Stimulated activated CD4-positive, alpha-beta T cell treated with anti-CD3 and anti-CD28 coated beads, Interleukin-15, amount 100 ng/mL, for 24 hours (primary cell): Measurements from ENCODE around the gene PPARA.

Experiments
- DNase-seq: peaks from one replicate; pipeline ENCODE4 v3.0.0-alpha.2; 2020

The PPARA gene

DNA sequence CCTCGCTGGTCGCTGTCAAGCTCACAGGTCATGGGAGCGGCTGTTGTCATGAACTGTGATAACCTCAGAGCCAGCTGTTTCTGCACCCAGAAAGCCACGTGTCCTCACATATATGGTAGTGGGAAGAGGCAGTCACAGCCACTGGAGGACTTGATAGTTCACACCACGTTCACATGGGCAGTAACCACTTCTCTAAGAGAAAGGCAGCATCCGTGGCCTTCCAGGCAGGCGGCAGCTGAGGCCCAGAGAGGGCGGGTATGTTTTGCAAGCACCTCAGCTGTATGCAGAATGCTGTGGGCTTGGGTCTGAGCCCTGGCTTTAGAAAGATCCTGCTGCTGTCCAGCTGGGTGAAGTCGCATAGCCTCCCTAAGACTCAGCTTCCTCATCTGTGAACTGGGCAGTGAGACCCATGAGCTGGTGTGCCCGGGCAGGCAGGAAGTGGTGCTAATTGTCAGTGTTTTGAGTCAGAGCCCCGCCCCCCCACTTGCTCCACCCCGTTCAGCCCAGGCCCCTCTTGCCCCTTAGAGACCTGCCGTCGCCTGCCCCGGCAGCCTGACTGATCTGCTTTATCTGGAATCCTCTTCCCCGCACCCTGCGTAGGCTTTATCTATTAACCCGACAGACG lies 130.8 kb downstream of the PPARA start:
- DNase-seq: no peak

DNA sequence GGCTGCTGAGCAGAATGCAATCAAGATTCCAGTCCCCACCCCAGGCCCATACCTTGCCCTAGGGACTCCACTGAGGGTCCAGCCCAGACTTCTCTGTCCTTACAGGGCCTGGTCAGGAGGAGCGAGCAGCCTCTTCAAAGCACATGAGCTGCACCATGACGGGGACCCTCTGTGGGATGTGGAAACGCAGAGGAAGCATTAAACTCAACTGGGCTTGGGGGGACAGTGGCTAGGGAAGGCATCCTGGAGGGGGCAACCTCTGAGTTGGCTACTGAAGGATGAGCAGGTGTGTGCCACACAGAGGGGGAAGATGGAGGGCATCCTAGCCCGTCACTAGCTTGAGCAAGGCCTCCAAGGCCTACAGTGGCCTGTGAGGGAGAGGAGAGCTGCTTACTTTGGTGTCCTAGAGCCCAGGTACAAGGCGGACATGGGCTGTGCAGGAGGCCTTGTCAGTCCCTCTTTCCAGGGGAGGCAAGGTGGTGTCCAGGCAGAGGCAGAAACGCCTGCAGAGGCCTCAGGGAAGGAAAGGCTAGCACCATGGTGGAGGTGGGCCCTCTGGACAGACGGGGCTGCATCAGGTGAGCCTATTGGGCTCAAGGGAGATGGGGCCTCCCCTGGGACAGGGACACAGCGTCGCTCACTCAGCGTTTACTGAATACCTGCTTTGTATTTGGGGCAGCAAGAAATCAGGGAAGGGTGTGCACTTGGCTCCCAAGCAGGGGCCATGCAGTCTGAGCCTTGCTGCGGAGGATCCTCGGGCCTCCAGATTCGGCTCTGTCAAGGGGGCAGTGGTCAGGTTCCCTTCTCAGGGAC lies 131.7 kb downstream of the PPARA start:
- no peak for DNase-seq

DNA sequence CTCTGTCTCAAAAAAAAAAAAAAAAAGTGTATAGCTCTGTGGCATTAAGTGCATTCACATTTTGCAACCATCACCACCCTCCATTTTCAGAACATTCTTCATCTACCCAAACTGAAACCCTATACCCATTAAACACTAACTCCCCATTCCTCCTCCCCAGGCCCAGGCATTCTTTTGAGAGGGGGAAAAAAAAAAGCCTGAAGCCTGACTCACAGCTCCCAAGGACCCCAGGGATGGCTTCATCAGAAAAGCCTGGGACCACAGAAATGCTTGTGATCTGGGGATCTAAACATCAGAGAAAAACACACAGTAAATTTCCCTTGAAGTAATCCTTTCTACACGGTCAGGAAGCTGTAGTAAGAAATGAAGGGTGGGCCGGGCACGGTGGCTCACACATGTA lies 135.7 kb downstream of the PPARA start:
- DNase-seq: no peak

DNA sequence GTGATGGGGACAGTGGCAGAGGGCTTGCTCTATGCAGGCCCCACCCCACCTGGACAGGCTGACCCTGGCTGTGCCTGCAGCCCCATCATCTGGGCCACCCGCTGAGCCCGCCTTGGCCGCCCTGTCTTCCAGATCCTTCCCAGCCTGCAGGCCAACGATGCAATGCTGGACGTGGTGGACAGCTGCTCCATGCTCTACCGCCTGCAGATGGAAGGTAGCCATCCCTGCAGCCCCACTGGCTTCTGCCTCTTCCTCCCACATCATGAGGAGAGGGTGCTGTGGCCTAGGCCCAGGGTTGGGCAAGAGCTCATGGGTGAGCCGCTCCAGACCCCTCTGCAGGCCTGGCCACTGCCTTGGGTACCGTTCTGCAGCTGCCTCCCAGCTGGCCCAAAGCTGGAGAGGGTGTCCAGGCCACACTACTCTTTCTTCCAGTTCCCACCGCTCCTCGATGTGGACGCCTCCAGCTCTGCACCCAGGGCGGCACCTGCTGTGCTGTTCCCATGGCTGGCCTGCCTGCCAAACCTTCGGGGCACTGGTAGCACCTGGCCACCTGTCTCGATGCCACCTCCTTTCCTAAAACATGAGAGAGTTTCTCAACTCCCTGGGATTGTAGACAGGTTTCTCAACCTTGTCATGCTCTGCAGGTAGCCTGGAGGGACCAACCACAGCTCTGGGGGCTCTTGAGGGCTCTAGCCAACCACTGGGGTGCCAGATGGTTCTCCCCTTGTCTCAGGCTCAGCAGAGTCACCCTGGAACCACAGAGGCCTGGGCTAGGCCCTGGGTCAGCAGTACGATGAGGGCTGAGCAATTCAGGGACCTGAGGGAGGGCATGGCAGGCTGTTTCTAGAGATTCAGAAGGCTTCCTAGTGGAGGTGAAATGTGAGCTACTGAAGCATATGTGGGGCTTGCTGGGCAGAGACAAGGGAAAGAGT lies 136.9 kb downstream of the PPARA start:
- no peak for DNase-seq

DNA sequence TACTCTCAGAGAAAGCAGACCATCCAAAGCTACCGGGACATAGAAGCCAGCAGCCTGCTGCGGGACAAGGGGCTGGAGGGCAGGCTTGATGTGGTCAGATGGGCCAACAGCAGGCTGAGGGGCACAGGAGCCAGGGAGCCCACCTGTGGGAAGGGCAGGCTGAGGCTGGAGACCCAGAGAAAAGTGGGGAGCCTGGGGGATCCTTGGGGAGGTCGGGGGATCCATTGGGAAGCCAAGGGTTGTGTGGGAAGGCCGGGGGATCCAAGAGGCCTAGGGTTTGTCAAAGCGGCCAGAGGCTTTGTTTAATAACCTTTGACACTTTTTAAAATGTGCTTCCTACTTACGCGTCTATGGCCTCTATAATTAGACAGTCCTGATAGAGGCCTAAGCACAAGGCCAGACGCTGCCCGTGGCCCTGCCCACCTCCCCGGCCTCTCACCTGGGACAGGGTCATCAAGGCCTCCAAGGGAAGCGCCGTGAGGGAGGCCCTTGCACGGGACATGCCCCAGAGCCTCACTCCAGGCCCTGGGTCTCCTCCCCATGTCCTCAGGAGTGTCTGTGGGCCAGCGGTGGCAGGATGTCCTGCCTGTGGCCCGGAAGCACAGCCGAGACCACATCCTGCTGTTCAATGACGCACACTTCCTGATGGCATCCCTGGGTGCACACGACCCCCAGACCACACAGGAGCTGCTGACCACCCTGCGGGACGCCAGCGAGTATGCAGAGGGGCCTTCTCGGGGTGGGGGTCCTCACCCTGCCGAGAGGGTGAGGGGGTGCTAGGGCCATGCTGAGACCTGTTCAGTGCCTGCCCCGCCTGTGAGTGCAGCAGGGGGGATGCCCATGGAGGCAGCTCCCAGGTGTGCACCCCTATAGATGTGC lies 137.8 kb downstream of the PPARA start:
- peak; percentile 28 for DNase-seq

DNA sequence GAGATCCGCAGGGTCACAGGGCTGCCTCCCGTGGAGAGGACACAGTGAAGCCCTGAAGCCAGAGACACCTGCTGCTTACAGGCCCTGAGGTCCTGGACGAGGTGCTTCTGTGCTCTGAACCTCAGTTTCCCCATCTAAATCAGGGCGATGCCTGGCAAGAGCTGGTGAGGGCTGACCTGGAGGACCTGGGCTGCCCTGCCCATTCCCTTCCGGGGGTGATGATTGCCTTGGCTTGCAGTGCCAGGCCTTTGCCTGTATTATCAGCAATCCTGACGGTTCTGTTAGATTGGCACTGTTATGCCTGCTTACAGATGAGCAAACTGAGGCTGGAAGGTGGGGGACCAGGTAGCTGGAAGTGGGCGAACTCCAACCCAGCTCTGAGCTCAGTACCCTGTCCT lies 138.5 kb downstream of the PPARA start:
- DNase-seq: no peak

DNA sequence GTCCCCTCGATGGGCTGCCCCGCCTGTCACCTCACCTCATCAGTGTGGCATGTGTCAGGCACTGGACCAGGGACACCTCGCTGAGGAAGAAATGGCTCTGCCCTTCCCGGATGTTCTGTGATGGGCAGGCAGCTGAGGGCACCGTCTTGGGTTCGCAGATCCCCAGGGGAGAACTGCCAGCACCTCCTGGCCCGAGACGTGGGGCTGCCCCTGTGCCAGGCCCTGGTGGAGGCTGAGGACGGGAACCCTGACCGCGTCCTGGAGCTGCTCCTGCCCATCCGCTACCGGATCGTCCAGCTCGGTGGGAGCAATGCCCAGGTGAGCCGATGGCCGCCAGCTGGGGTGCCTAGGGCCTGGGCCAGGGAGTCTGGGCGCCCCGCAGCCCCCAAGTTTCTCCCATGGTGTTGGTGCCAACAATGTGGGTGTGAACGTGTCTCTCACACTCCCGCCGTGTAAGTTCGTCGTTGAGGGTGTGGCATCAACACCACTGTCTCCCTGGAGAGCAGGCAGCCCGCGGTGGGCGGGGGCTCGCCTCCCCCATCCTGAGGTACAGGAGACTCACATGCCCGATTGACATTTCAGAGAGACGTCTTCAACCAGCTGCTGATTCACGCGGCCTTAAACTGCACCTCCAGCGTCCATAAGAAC lies 139.0 kb downstream of the PPARA start:
- DNase-seq: no peak

DNA sequence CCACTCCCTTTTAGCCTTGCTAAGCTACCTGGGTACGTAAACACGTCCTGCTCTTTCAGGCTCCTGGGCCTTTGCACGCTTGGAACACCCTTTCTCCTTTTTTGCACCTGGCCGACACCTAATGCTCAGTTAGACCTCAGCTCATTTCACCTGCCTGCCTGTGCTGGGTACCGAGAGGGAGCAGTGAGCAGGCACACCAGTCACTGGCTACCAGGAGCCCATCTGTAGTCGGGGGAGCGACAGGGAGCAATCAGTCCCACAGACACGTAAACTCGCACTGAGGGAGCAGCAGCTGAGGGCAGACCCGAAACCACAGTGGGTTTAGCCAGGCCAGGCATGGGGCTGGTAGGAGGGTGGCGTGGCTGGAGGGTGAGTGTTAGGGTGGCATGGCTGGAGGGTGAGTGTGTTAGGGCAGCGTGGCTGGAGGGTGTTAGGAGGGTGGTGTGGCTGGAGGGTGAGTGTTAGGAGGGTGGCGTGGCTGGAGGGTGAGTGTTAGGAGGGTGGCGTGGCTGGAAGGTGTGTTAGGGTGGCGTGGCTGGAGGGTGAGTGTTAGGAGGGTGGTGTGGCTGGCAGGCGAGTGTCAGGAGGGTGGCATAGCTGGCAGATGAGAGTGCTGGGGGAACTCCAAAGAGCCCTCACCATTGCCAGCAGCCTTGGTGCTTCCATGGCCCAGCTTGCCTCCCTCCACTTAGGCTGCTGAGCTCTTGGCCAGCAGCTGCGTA lies 140.0 kb downstream of the PPARA start:
- no peak for DNase-seq

DNA sequence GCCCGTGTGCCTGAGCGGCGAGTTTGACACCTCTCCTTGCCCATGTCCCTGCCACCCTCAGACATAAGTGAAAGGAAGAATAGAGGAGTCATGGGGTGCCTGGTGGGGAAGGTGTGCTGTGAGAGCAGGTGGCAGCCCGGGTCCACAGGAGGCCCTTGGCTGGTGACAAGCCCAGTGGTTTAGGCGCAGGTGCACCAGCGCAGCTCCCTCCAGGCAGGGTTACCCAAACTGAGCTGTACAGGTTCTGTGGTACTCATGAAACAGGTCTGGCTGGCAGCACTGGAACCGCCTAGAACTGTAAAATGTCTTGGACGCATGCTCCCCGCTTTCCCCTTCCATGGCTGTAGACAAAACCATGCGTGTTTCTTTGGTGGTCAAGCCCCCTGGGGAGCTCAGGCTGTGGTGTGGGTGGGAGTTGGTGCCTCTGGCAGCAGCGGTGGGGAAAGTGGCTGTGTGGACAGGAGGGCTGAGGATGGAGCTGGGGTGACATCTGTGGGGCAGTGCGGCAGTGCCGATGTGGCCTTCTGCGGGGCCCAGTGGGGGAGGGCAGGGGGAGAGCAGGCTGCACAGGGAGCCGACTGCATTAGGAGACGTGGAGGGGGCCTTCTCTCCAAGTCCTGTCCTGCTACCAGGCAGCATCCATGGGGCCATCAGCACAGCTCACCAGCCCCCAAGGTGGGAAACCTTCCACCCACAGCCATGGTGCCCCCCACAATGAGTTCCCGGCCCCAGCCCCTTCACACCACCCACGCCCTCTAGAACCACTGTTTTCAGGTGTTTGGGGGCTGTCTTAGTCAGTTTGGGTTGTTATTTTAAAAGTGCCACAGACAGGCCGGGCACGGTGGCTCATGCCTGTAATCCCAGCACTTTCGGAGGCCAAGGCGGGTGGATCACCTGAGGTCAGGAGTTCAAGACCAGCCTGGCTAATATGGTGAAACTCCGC lies 140.8 kb downstream of the PPARA start:
- no peak for DNase-seq

DNA sequence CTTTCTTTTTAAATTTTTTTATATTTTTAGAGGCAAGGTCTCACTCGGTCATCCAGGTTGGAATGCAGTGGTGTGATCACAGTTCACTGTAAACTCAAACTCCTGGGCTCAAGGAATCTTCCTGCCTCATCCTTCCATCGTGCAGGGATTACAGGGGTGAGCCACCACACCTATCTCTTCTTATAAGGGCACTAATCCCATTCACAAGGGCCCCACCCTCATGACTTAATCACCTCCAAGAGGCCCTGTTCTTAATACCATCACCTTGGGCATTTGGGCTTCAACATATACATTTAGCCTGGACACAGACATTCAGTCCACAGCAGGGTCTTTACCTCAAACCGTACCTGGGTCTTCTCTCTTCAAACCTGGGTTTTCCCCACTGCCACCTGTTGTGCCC lies 141.8 kb downstream of the PPARA start:
- DNase-seq: no peak

DNA sequence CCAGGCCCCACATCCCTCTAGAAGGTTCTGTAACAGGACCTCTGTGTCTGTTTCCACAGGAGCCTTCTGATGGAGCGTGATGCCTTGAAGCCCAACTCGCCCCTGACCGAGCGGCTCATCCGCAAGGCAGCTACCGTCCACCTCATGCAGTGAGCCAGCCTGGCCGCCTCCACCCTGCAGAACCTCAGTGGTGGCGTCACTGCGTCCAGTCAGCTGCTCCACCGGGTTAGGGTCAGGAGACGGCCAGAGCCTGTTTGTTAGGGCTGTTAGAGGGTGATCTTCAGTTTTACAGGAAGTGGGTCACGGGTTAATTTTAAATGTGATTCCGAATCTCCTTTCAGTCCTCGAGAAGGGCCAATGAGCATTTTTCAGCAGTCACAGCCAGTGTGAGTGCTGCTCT lies 142.4 kb downstream of the PPARA start:
- DNase-seq: no peak
